HuH-7 (cell line): Measurements from ENCODE around the gene SDSL.

Experiments used
- DNase-seq: peaks from one replicate; pipeline ENCODE4 v3.0.0; 2011; ENCODE audit warnings: low spot score

The SDSL gene

GRCh38 chr12:113422030-113422885 lies at the start of gene SDSL:
Gene SDSL, plus strand, starts transcription at chr12:113422380. Its CDS starts 5,603 bp downstream, at chr12:113427983.
- no peak for DNase-seq

GRCh38 chr12:113373440-113373839 lies 48.7 kb upstream of the SDSL start:
- no peak for DNase-seq

- no peak for DNase-seq
Measured at GRCh38 chr12:113373969-113374368, 48.2 kb upstream of the SDSL start.

GRCh38 chr12:113374823-113375428 lies 47.3 kb upstream of the SDSL start:
- DNase-seq = no peak

GRCh38 chr12:113378291-113378690 lies 43.9 kb upstream of the SDSL start:
- DNase-seq = no peak

GRCh38 chr12:113381220-113381619 lies 41.0 kb upstream of the SDSL start:
- DNase-seq = no peak

- no peak for DNase-seq
Measured at GRCh38 chr12:113382206-113382605, 40.0 kb upstream of the SDSL start.

GRCh38 chr12:113384778-113385177 lies 37.4 kb upstream of the SDSL start:
- DNase-seq = no peak

- no peak for DNase-seq
Measured at GRCh38 chr12:113385282-113385882, 36.8 kb upstream of the SDSL start.

- no peak for DNase-seq
Measured at GRCh38 chr12:113386866-113387566, 35.2 kb upstream of the SDSL start.

- DNase-seq = no peak
Measured at GRCh38 chr12:113387631-113388030, 34.5 kb upstream of the SDSL start.

- DNase-seq = no peak
Measured at GRCh38 chr12:113388351-113388750, 33.8 kb upstream of the SDSL start.

GRCh38 chr12:113390064-113391043 lies 31.8 kb upstream of the SDSL start:
- DNase-seq = no peak

- no peak for DNase-seq
Measured at GRCh38 chr12:113391145-113391544, 31.0 kb upstream of the SDSL start.

GRCh38 chr12:113391650-113392337 lies 30.4 kb upstream of the SDSL start:
- no peak for DNase-seq

GRCh38 chr12:113392520-113392919 lies 29.7 kb upstream of the SDSL start:
- no peak for DNase-seq

- DNase-seq = no peak
Measured at GRCh38 chr12:113392988-113393579, 29.1 kb upstream of the SDSL start.

GRCh38 chr12:113393749-113394148 lies 28.4 kb upstream of the SDSL start:
- no peak for DNase-seq

- no peak for DNase-seq
Measured at GRCh38 chr12:113395119-113395518, 27.1 kb upstream of the SDSL start.

- no peak for DNase-seq
Measured at GRCh38 chr12:113396200-113396599, 26.0 kb upstream of the SDSL start.
